ENCODE results near the gene YRDC. TPM values are rescaled to one million over a fixed set of nuclear protein-coding genes. Genes with fewer than 3 reads are reported as not detected.

Gene YRDC
- total RNA-seq, 1 donor from 2014 or later: 9.7 TPM

DNA sequence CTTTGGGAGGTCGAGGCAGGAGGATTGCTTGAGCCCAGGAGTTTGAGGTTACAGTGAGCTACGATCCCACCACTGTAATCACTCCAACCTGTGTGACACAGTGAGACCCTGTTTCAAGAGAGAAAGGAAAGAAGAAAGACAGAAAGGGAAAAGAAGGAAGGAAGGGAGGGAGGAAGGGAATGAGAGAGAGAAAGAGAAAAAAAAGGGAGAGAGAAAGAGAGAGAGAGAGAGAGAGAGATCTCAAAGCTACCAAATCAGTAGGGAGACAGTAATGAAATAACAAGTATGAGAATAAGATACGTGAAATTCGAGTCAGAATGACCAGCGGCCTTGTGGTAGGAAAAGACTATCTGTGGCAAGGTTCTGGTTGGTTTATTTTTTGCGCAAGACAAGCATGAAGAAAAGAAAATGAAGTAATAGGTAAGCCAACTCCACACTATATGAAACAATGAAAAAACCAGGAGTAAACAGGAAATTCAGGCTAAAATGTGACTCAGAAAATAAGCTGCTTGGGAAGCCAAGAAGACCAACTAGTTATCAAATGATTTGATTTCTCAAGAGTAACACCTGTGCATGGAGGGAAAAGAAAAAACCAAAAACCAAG, 42.4 kb upstream of the YRDC start:
- peaks cover 0 to 18% of the 10 kb centered on the region in 2 donors for H3K4me1 ChIP-seq
- no peak overlapping the region for H3K27ac ChIP-seq
- no peak for DNase-seq (ENCODE audit: low spot score in 2 of 2)
- no peak overlapping the region for H3K4me3 ChIP-seq
- H3K27me3 ChIP-seq: no peaks in the 10 kb centered on the region
- TF ChIP-seq, protein P1, sequence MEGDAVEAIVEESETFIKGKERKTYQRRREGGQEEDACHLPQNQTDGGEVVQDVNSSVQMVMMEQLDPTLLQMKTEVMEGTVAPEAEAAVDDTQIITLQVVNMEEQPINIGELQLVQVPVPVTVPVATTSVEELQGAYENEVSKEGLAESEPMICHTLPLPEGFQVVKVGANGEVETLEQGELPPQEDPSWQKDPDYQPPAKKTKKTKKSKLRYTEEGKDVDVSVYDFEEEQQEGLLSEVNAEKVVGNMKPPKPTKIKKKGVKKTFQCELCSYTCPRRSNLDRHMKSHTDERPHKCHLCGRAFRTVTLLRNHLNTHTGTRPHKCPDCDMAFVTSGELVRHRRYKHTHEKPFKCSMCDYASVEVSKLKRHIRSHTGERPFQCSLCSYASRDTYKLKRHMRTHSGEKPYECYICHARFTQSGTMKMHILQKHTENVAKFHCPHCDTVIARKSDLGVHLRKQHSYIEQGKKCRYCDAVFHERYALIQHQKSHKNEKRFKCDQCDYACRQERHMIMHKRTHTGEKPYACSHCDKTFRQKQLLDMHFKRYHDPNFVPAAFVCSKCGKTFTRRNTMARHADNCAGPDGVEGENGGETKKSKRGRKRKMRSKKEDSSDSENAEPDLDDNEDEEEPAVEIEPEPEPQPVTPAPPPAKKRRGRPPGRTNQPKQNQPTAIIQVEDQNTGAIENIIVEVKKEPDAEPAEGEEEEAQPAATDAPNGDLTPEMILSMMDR (IDR thresholded peaks at IDR 0.05): no peak
- H3K9me3 ChIP-seq: no peaks in the 10 kb centered on the region
- H3K36me3 ChIP-seq: peaks cover 8 to 17% of the 10 kb centered on the region in 2 donors
- intact Hi-C loops (cut with DNase I): no loop called here

DNA sequence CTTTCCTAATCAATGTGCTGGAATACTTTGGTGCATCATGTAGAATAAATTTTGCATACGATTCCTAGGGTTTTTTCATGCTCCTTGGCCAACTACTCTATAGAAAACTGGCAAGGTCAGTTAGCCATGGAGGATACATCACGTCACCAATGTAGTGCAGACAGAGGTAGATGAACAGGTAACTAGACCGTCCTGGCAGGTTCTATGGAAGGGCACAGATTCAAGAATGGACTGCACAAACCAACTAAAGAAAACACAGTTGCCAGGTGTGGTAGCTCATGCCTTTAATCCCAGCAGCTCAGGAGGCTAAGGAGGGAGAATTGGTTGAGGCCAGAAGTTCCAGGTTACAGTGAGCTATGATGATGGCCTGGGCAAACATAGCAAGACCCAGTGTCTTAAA, 41.5 kb upstream of the YRDC start:
- Histone ChIP-seq H3K36me3 (peaks cover 3 to 13% of the 10 kb centered on the region in 2 donors), H3K27me3 (no peaks in the 10 kb centered on the region), H3K4me1 (peaks cover 0 to 18% of the 10 kb centered on the region in 2 donors), H3K27ac (no peak overlapping the region), H3K9me3 (no peaks in the 10 kb centered on the region), H3K4me3 (no peak overlapping the region)
- DNase-seq (ENCODE audit: low spot score in 2 of 2): no peak
- TF ChIP-seq, protein P1 (IDR thresholded peaks at IDR 0.05): no peak
- intact Hi-C loops (cut with DNase I): no loop called here

DNA sequence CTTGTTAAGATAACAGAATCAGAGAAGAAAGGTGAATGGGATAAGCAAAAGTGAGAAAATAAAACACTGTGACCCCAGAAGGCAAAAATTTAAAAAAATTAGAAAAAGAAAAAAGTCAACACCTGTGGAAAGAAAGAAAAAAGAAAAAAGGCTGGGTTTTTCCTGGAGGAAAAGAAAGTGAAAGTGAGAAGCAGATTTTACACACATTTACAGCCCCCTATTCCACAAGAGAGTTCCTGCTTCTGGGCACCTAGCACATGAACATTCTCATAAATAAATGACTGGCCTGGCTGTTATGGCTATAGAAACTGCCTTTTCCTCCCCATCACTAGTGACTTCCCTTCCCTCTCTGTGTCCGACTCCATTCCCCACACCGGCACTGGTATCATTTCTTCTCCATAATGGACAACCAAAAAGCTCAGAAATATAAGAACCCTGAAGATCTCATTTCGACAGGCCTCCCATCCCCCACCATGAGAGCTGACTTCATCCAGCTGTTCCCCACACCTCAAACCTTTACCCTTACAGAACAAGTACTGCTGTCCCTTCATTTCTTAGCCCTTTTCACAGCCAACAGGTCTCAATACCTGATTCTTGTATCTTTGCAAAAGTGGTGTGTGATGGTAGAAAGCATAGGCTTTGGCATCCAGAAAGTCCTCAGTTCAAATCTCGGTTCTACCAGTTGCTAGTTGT, 38.8 kb upstream of the YRDC start:
- Histone ChIP-seq H3K27ac (no peak overlapping the region), H3K27me3 (no peaks in the 10 kb centered on the region), H3K4me3 (no peak overlapping the region), H3K36me3 (peaks cover 3 to 11% of the 10 kb centered on the region in 2 donors), H3K9me3 (no peaks in the 10 kb centered on the region), H3K4me1 (peaks cover 0 to 4% of the 10 kb centered on the region in 2 donors)
- TF ChIP-seq, protein P1 (IDR thresholded peaks at IDR 0.05): no peak
- intact Hi-C loops (cut with DNase I): no loop called here
- no peak for DNase-seq (ENCODE audit: low spot score in 2 of 2)

DNA sequence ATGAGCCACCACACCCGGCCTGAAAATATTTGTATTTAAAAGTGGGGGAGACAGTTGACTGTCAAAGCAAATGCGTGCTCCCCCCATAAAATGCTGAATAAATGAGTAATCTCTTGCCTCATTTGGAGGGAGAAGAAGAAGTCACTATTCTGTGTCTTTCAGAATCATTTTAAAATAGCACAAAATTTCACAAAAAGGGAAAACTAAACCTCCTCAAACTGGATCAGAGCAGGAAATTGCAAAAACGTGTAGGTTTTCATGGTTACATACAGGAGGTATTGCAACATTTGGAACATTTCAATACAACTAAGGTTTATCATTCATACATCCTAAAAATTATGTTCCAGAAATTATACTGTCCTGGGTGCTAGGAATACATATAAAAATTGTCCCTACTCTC, 37.8 kb upstream of the YRDC start:
- Histone ChIP-seq H3K4me3 (no peak overlapping the region), H3K27me3 (no peaks in the 10 kb centered on the region), H3K36me3 (peaks cover 3 to 11% of the 10 kb centered on the region in 2 donors), H3K9me3 (no peaks in the 10 kb centered on the region), H3K27ac (no peak overlapping the region), H3K4me1 (no peaks in the 10 kb centered on the region)
- intact Hi-C loops (cut with DNase I): no loop called here
- no peak for DNase-seq (ENCODE audit: low spot score in 2 of 2)
- TF ChIP-seq, protein P1 (IDR thresholded peaks at IDR 0.05): no peak

DNA sequence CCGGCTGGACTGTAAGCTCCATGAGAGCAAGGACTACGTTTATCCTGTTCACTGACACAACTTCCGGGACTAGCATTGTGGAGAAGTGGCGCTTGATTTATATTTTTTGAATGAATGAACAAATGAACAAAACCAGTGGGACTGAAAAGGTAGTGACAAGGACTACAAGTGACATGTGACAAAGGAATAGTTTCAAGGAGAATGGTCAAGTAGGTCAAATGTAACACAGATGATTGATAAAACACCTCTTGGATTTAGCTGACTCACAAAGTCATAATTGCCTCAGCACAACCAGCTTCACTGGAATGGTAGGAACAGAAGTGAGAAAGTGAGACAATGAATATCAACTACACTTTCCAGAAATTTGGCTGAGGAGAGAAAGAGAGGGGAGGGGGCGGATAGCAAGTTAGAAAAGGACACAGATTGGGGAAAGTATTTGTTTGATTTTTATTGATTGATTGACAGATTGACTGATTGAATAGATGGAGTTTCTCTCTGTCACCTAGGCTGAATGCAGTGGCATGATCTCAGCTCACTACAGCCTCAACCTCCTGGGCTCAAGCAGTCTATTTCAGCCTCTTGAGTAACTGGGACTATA, 37.1 kb upstream of the YRDC start:
- TF ChIP-seq, protein P1 (IDR thresholded peaks at IDR 0.05): no peak
- Histone ChIP-seq H3K36me3 (peaks cover 3 to 15% of the 10 kb centered on the region in 2 donors), H3K27ac (no peak overlapping the region), H3K4me3 (no peak overlapping the region), H3K9me3 (no peaks in the 10 kb centered on the region), H3K4me1 (no peaks in the 10 kb centered on the region), H3K27me3 (no peaks in the 10 kb centered on the region)
- intact Hi-C loops (cut with DNase I): no loop called here
- DNase-seq (ENCODE audit: low spot score in 2 of 2): no peak
